ENCODE data around the gene GLI2. TPM values are rescaled to one million over a fixed set of nuclear protein-coding genes. Genes with fewer than 3 reads are reported as not detected.

The GLI2 gene
- polyA plus RNA-seq, 1 experiment = 8.1 TPM

DNA sequence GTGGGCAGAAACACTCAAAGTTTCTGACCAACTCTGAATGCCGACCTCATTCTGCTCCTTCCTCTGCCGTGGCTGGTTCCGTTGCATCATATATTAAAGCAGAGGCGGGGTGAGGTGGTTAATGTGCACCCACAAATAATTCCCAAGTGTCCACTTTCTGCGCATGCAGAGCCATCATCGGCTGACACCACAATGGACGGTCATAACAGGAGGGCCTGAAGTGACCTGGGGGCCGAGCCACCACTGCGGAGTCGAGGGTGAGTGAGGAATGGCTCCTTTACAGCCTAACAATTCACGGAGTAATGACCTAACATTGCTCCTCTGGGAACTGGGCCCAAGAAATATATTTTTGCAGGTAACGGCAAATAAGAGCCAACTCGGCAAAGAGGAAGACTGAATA, 32.9 kb upstream of the GLI2 start:
- CTCF ChIA-PET = interaction anchor here (1.5 to 23.9 kb wide), 2 partner anchors 368 to 378 kb away, joined by 3 to 446 read pairs; no protein-coding TSS in a partner anchor
- POLR2A ChIA-PET = no interaction called here
- Histone ChIP-seq H3K36me3 (ENCODE audit: control insufficient read depth, insufficient read depth, low read length) (no peaks in the 10 kb centered on the region), H3K27me3 (ENCODE audit: control insufficient read depth, insufficient read depth, low read length) (no peaks in the 10 kb centered on the region), H3K4me3 (ENCODE audit: low read depth, low read length) (no peak overlapping the region)
- no peak for DNase-seq (ENCODE audit: low read depth)
- TF ChIP-seq, protein P1, sequence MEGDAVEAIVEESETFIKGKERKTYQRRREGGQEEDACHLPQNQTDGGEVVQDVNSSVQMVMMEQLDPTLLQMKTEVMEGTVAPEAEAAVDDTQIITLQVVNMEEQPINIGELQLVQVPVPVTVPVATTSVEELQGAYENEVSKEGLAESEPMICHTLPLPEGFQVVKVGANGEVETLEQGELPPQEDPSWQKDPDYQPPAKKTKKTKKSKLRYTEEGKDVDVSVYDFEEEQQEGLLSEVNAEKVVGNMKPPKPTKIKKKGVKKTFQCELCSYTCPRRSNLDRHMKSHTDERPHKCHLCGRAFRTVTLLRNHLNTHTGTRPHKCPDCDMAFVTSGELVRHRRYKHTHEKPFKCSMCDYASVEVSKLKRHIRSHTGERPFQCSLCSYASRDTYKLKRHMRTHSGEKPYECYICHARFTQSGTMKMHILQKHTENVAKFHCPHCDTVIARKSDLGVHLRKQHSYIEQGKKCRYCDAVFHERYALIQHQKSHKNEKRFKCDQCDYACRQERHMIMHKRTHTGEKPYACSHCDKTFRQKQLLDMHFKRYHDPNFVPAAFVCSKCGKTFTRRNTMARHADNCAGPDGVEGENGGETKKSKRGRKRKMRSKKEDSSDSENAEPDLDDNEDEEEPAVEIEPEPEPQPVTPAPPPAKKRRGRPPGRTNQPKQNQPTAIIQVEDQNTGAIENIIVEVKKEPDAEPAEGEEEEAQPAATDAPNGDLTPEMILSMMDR (IDR thresholded peaks at IDR 0.05; ENCODE audit: insufficient read depth, low read depth, low read length) = no peak

DNA sequence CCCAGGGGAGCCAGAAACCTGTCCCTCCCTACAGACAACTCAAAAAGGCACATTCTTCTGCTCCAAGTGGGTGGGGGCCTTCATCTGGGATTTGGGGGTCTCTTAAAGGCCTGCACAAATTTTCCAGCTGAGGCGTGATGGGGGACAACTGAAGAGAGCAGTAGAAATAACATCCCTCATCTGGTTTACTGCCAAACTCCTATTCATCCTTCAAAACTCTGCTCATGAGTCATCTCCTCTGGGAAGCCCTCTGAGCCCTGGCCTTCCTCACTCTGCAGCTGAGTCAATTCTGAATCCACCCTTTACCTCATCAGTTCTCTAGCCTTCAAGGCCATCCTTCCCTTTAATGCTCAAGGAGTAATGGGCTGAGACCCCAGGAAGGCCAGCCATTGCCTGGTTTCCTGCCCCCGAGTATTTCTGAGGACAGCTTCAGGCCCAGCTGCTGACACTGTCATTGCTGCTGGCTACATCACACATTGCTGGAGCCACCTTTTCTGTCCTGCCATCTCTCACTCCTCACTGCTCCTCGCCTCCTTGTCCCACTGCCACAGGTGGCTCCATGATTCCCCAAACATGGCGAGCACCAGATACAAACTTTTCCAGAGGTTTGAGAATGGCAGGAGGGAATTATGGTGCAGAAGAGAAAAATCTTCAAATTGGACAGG, 32.2 kb upstream of the GLI2 start:
- ChIA-PET CTCF (interaction anchor here (1.1 to 1.5 kb wide), 4 partner anchors 7 to 376 kb away, joined by 3 to 7 read pairs (median 4); no protein-coding TSS in a partner anchor), POLR2A (no interaction called here)
- TF ChIP-seq, protein P1 (IDR thresholded peaks at IDR 0.05; ENCODE audit: insufficient read depth, low read depth, low read length) = no peak
- Histone ChIP-seq H3K36me3 (ENCODE audit: control insufficient read depth, insufficient read depth, low read length) (no peaks in the 10 kb centered on the region), H3K4me3 (ENCODE audit: low read depth, low read length) (no peak overlapping the region), H3K27me3 (ENCODE audit: control insufficient read depth, insufficient read depth, low read length) (no peaks in the 10 kb centered on the region)
- no peak for DNase-seq (ENCODE audit: low read depth)

DNA sequence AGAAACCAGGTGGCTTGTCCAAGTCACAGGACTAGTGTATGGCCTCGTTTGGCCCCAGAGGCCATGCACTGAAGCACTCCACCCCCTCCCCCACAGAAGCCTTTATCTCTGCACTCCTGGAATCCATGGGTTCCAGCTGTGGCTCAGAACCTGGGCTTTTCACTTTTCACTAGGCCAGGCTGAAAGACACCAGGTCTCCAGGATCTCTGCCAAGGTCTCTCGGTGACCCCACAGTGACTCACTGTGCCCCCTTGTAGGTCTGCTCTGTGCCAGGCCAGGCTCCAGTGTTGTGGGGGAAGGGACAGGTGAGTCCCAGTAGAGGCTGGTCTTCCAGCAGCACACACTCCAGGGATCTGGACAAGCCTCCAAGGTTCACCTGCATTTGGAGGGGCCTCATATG, 31.0 kb upstream of the GLI2 start:
- DNase-seq (ENCODE audit: low read depth) = no peak
- ChIA-PET POLR2A (interaction anchor here (0.7 kb wide), 2 partner anchors 24 to 363 kb away, joined by 3 to 8 read pairs; no protein-coding TSS in a partner anchor), CTCF (interaction anchor here (0.6 to 1.5 kb wide), 6 partner anchors 9 to 651 kb away, joined by 3 to 7 read pairs (median 4); partner anchors contain the start of gene GLI2)
- Histone ChIP-seq H3K36me3 (ENCODE audit: control insufficient read depth, insufficient read depth, low read length) (no peaks in the 10 kb centered on the region), H3K4me3 (ENCODE audit: low read depth, low read length) (no peak overlapping the region), H3K27me3 (ENCODE audit: control insufficient read depth, insufficient read depth, low read length) (no peaks in the 10 kb centered on the region)
- TF ChIP-seq, protein P1 (IDR thresholded peaks at IDR 0.05; ENCODE audit: insufficient read depth, low read depth, low read length) = no peak

DNA sequence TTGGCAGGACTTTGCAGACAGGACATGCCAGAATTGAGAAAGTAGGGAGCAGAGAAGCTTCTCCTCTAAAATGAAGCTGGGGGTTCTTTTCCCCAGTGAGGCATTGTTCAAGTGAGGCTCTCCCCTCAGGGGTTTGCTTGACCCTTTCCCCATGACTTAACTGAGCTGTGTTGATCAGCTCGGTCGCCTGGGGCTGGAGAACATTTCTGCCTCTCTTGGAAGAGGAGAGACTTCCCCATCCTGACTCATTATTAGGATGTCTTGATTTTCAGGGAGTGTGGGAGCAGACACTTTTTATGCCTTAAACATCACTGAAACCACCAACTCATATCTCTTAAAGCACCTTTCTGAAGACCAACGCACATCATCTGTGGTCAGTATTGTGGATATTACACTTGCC, 27.9 kb upstream of the GLI2 start:
- H3K36me3 ChIP-seq (ENCODE audit: control insufficient read depth, insufficient read depth, low read length) = no peaks in the 10 kb centered on the region
- POLR2A ChIA-PET = no interaction called here
- no peak for DNase-seq (ENCODE audit: low read depth)
- CTCF ChIA-PET = interaction anchor here (0.9 to 1.4 kb wide), 3 partner anchors 10 to 363 kb away, joined by 3 to 6 read pairs (median 4); no protein-coding TSS in a partner anchor
- no peaks in the 10 kb centered on the region for H3K27me3 ChIP-seq (ENCODE audit: control insufficient read depth, insufficient read depth, low read length)
- TF ChIP-seq, protein P1 (IDR thresholded peaks at IDR 0.05; ENCODE audit: insufficient read depth, low read depth, low read length) = no peak
- no peak overlapping the region for H3K4me3 ChIP-seq (ENCODE audit: low read depth, low read length)

DNA sequence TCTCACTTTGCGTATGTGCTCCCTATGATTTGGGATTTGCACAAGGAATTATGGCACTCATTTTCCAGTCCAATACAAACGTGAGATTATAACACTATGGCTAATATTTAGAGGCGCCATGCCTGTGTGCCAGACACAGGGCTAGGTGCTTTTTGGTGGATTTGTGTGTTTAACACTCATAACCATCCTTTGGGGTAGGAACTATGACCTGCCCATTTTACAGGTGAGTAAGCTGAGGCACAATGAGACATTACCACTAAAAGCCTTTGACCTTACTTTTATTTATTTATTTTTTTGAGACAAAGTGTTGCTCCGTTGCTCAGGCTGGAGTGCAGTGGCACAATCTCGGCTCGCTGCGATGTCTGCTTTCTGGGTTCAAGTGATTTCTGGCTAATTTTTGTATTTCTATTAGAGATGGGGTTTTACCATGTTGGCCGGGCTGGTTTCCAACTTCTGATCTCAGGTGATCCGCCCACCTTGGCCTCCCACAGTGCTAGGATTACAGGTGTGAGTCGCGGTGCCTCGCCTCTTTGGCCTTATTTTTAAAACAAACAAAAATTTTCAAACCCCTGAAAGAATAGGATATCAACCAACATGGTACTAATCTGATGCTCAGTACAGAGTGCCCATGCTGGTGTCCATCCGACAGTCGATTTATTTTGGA, 26.6 kb upstream of the GLI2 start:
- H3K36me3 ChIP-seq (ENCODE audit: control insufficient read depth, insufficient read depth, low read length) = no peaks in the 10 kb centered on the region
- DNase-seq (ENCODE audit: low read depth) = no peak
- CTCF ChIA-PET = no interaction called here
- no peaks in the 10 kb centered on the region for H3K27me3 ChIP-seq (ENCODE audit: control insufficient read depth, insufficient read depth, low read length)
- TF ChIP-seq, protein P1 (IDR thresholded peaks at IDR 0.05; ENCODE audit: insufficient read depth, low read depth, low read length) = no peak
- H3K4me3 ChIP-seq (ENCODE audit: low read depth, low read length) = no peak overlapping the region
- POLR2A ChIA-PET = no interaction called here

Data from BJ (cell line).